ENCODE data around the gene AATK.

- TF ChIP-seq CTCF (IDR thresholded peaks at IDR 0.05) (no peak), POLR2A (IDR thresholded peaks at IDR 0.05) (no peak), EP300 (IDR thresholded peaks at IDR 0.05) (no peak)
These were observed 24.6 kb upstream of the AATK start for GRCh38 chr17:81190591-81190990.

Data from tibial nerve (tissue), 4 donors.